Calu3 (cell line): ENCODE measurements around the gene C8G. TPM values are rescaled to one million over a fixed set of nuclear protein-coding genes. Genes with fewer than 3 reads are reported as not detected.

Source experiments
- BruUV-seq: library from RNA; stranded (reverse); fragments of 400-500 nt; replicated peaks from 2 replicates; lab custom pipeline; 2021; lab: Mats Ljungman, UMichigan
- CTCF ChIA-PET: fragments of 300-600 bp; sonication (Branson Sonifier 250); formaldehyde crosslinking; loops from one replicate; lab custom pipeline; 2022; ENCODE audit warnings: antibody characterized with exemption; lab: Charles Lee
- DNase-seq: peaks from one replicate; pipeline ENCODE4 v3.0.0; 2022
- H3K27ac Mint-ChIP-seq: one replicate; pipeline ENCODE4 v1.8.0; 2022; ENCODE audit warnings: mixed read lengths; ENCODE audit not compliant: unreplicated experiment
- H3K27me3 Mint-ChIP-seq: one replicate; pipeline ENCODE4 v1.8.0; 2022; ENCODE audit warnings: mixed read lengths; ENCODE audit not compliant: unreplicated experiment
- H3K36me3 Mint-ChIP-seq: one replicate; pipeline ENCODE4 v1.8.0; 2022; ENCODE audit warnings: mild to moderate bottlenecking, moderate library complexity, mixed read lengths; ENCODE audit not compliant: insufficient read depth, unreplicated experiment
- H3K4me1 Mint-ChIP-seq: one replicate; pipeline ENCODE4 v1.8.0; 2022; ENCODE audit warnings: mild to moderate bottlenecking, low read depth, mixed read lengths; ENCODE audit not compliant: unreplicated experiment
- H3K4me3 Mint-ChIP-seq: one replicate; pipeline ENCODE4 v1.8.0; 2022; ENCODE audit warnings: mild to moderate bottlenecking, low read depth, moderate library complexity, mixed read lengths; ENCODE audit not compliant: unreplicated experiment
- H3K9me3 Mint-ChIP-seq: one replicate; pipeline ENCODE4 v1.8.0; 2022; ENCODE audit warnings: low read depth, mixed read lengths; ENCODE audit not compliant: unreplicated experiment
- intact Hi-C: fragments of 100-400 bp; cut with micrococcal nuclease; formaldehyde crosslinking; loops from one replicate; pipeline ENCODE4 v1.10.0; 2022; ENCODE audit not compliant: unreplicated experiment
- total RNA-seq: library from RNA; stranded (reverse); gene quantifications from 2 replicates; pipeline ENCODE4 v1.2.3, GENCODE V29; 2022
- TF ChIP-seq, protein P1 (sequence below): fragments of 200-600 bp; IDR thresholded peaks from one replicate; pipeline ENCODE4 v1.8.0; 2022; ENCODE audit warnings: antibody characterized with exemption; ENCODE audit not compliant: unreplicated experiment

Gene C8G
- total RNA-seq, 1 experiment from 2014 or later: 3.9 TPM

GRCh38 chr9:136964833-136965422 is 19.9 kb downstream of the C8G start:
- H3K9me3 Mint-ChIP-seq: no peaks in the 10 kb centered on the region
- no TSS peak for BruUV-seq
- CTCF ChIA-PET: interaction anchor here (1.1 kb wide), 1 partner anchor 17 kb away, joined by 3 read pairs; no protein-coding TSS in a partner anchor
- no peak overlapping the region for H3K4me3 Mint-ChIP-seq
- no peaks in the 10 kb centered on the region for H3K27me3 Mint-ChIP-seq
- H3K27ac Mint-ChIP-seq: no peak overlapping the region
- H3K36me3 Mint-ChIP-seq: peaks cover 11% of the 10 kb centered on the region
- no peak for DNase-seq
- intact Hi-C loops: no loop called here
- TF ChIP-seq, protein P1, sequence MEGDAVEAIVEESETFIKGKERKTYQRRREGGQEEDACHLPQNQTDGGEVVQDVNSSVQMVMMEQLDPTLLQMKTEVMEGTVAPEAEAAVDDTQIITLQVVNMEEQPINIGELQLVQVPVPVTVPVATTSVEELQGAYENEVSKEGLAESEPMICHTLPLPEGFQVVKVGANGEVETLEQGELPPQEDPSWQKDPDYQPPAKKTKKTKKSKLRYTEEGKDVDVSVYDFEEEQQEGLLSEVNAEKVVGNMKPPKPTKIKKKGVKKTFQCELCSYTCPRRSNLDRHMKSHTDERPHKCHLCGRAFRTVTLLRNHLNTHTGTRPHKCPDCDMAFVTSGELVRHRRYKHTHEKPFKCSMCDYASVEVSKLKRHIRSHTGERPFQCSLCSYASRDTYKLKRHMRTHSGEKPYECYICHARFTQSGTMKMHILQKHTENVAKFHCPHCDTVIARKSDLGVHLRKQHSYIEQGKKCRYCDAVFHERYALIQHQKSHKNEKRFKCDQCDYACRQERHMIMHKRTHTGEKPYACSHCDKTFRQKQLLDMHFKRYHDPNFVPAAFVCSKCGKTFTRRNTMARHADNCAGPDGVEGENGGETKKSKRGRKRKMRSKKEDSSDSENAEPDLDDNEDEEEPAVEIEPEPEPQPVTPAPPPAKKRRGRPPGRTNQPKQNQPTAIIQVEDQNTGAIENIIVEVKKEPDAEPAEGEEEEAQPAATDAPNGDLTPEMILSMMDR: no peak
- no peaks in the 10 kb centered on the region for H3K4me1 Mint-ChIP-seq

DNA sequence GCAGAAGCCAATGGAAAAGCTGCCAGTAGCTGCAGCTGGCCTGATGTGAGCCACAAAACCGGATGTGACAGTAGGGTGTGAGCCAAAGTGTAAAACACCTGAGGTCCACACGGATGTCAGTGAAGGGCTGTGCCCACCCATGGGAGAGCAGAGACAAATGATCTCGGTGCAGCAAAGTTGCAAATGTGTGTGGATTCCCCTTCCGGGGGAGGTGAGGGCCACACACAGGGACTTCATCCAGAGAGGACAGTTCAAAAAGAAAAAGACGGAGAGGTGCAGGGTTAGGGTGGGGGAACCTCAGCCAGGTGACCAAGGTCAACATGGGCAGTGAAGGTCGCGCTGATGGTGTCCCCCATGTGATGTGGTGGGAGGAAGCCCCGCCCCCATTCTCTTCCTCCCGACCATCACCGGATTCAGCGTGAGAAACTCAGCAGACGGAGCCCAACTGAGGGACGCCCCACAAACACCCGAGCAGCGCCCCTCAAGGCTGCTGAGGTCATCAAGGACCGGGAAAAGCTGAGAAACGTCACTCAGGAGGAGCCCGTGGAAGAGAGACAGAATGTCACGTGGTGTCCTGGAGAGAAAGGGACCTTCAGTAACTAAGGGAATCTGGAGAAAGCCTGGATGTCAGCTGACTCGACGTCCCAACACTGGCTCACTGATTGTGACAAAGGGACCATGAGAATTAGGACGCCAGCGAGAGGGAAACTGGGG is 20.9 kb downstream of the C8G start:
- no peak for DNase-seq
- TF ChIP-seq, protein P1: no peak
- H3K4me1 Mint-ChIP-seq: no peaks in the 10 kb centered on the region
- CTCF ChIA-PET: interaction anchor here (0.6 to 1.1 kb wide), 2 partner anchors 18 to 64 kb away, joined by 3 to 4 read pairs; no protein-coding TSS in a partner anchor
- intact Hi-C loops: no loop called here
- no peaks in the 10 kb centered on the region for H3K27me3 Mint-ChIP-seq
- no peaks in the 10 kb centered on the region for H3K9me3 Mint-ChIP-seq
- peaks cover 11% of the 10 kb centered on the region for H3K36me3 Mint-ChIP-seq
- H3K4me3 Mint-ChIP-seq: no peak overlapping the region
- BruUV-seq: no TSS peak
- H3K27ac Mint-ChIP-seq: no peak overlapping the region

- CTCF ChIA-PET: interaction anchor here (0.6 kb wide), 1 partner anchor 53 kb away, joined by 8 read pairs; no protein-coding TSS in a partner anchor
- Mint-ChIP-seq H3K27ac (no peak overlapping the region), H3K36me3 (peaks cover 8% of the 10 kb centered on the region), H3K9me3 (no peaks in the 10 kb centered on the region), H3K4me3 (no peak overlapping the region), H3K27me3 (no peaks in the 10 kb centered on the region), H3K4me1 (no peaks in the 10 kb centered on the region)
- no peak for DNase-seq
- intact Hi-C loops: no loop called here
- no TSS peak for BruUV-seq
- TF ChIP-seq, protein P1: no peak
Observed at GRCh38 chr9:136968333-136969127, 23.5 kb downstream of the C8G start.

DNA sequence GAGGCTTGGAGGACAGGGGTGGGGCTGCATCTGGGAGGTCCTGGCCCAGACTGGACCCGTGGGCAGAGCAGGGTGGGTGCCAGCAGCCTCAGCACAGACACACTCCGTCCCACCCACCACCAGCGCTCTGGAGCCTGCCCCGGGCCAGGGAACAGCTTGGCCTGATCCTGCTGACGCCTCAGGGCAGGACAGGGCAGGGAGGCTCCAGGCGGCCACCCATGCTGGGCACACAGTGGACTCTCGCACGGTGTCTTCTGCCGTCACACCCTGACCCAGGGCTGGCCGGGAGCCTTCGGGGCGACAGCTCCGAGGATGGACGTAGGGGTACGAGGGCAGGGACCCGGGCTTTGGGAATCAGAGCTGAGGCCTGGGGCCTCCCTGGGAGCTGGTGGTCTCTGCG is 24.1 kb downstream of the C8G start:
- TF ChIP-seq, protein P1: no peak
- Mint-ChIP-seq H3K27me3 (no peaks in the 10 kb centered on the region), H3K36me3 (peaks cover 8% of the 10 kb centered on the region), H3K9me3 (no peaks in the 10 kb centered on the region), H3K4me3 (no peak overlapping the region), H3K4me1 (no peaks in the 10 kb centered on the region), H3K27ac (no peak overlapping the region)
- no TSS peak for BruUV-seq
- CTCF ChIA-PET: no interaction called here
- intact Hi-C loops: no loop called here
- DNase-seq: no peak
